ENCODE results near the gene NYNRIN. TPM values are rescaled to one million over a fixed set of nuclear protein-coding genes. Genes with fewer than 3 reads are reported as not detected.
"Not testable (repeated sequence)": the region's sequence is repeated elsewhere in the genome, so short reads cannot be mapped to it uniquely, and the experiment has no call there.

The NYNRIN gene
- total RNA-seq, 1 experiment from 2014 or later, result 0.57 TPM

- no peak for DNase-seq (ENCODE audit: low read depth)
These were observed 28.7 kb upstream of the NYNRIN start for GRCh38 chr14:24369907-24370687.

- no peak for DNase-seq (ENCODE audit: low read depth)
These were observed 28.1 kb upstream of the NYNRIN start for GRCh38 chr14:24370748-24371147.

DNA sequence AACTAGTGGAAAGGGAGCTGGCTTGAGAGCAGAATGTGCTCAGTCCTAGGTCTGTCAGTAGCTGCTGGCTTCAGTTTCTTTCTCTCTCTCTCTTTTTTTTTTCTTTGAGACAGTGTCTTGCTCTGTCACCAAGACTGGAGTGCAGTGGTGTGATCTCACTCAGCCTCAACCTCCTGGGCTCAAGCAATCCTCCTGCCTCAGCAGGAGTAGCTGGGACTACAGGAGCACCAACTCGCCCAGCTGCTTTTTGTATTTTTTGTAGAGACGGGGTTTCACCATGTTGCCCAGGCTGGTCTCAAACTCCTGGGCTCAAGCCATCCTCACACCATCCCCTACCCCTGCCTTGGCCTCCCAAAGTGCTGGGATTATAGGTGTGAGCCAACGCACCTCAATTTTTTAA is 27.2 kb upstream of the NYNRIN start:
- DNase-seq (ENCODE audit: low read depth), result not testable (repeated sequence)

GRCh38 chr14:24372701-24373416 is 25.9 kb upstream of the NYNRIN start:
- DNase-seq (ENCODE audit: low read depth), result peak; percentile 29

DNA sequence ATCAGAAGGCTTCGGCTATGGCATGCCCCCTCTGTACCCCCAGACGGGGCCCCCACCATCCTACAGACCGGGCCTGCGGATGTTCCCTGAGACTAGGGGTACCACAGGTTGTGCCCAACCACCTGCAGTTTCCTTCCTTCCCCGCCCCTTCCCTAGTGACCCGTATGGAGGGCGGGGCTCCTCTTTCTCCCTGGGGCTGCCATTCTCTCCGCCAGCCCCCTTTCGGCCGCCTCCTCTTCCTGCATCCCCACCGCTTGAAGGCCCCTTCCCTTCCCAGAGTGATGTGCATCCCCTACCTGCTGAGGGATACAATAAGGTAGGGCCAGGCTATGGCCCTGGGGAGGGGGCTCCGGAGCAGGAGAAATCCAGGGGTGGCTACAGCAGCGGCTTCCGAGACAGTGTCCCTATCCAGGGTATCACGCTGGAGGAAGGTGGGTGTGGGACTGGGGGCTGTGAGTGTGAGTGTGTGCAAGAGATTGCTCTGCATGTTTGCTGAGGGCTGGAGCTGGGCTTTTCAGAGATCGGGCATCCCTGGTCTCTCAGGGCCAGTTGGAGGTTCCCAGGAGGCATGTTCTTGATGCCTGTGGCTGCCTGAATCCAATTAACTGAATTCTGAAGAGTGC is 22.2 kb upstream of the NYNRIN start:
- DNase-seq (ENCODE audit: low read depth), result no peak

DNA sequence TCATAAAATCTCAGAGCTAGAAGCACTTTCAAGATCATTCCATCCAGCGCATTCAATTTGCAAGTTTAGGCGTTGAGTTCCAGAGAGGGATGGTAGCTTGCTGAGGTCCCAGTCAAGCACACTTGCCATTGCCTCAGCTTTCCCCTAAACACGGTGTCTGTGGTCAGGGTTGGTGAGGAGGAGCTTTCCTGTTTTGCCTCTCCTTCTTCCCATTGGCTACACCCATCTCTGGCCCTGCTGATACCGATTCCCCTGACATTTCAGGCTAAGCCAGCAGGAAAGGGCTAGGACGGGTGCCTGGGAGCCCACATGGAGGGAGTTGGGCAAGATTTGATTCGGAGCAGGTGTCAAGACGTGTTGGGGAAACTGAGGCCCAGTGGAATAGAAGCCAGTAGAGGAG is 21.7 kb upstream of the NYNRIN start:
- no peak for DNase-seq (ENCODE audit: low read depth)

DNA sequence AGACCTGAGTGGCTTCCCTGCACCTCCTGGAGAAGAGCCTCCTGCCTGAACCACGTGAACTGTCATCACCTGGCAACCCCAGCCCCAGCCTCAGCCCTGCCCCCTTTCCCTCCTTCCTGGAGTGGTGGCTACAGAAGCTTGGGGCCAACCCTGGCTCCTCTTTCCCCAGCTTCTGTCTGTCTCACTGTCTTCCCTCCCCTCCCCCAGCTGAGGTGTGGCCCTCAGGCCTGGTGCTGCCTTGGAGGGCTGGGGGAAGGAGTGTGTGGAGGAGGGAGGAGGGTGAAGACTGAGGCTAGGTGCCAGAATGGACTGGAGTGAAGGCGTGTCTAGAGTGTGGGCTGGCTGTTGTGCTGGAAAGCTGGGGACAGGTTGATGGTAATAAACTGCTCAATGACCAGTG is 21.1 kb upstream of the NYNRIN start:
- no peak for DNase-seq (ENCODE audit: low read depth)

DNA sequence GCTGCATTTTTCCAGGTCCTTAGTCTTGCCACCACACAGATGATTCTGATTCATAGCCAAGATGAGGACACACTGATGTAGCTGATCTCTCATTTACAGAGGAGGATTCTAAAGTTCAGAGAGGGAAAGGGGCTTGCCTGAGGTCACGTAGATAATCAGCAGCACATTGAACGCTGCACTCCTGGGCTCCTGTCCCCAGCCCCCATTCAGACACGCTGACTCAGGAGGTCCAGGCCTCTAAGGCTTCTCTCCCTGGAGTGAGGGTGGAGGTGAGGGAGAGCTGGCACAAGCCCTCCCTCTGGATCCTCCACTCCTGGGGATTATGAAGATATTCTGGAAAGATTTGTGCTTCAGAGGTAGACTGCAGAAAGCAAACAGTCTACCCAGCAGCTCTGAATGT is 20.5 kb upstream of the NYNRIN start:
- DNase-seq (ENCODE audit: low read depth), result no peak

GRCh38 chr14:24378981-24379906 is 19.6 kb upstream of the NYNRIN start:
- no peak for DNase-seq (ENCODE audit: low read depth)

- no peak for DNase-seq (ENCODE audit: low read depth)
These were observed 18.7 kb upstream of the NYNRIN start for GRCh38 chr14:24379907-24380730.

- DNase-seq (ENCODE audit: low read depth), result peak; percentile 38
These were observed 17.3 kb upstream of the NYNRIN start for GRCh38 chr14:24381363-24382063.

DNA sequence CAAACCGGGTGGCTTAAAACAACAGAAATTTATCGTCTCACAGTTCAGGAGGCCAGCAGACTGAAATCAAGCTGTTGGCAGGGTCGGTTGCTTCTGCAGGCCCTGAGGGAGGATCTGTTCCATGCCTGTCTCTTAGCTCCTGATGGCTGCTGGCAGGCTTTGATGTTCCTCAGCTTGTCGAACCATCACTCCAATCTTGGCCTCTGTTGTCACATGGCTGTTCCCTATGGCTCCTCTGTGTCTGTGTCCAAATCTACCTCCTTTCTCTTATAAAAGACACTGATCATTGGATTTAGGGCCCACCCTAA is 16.8 kb upstream of the NYNRIN start:
- no peak for DNase-seq (ENCODE audit: low read depth)

- DNase-seq (ENCODE audit: low read depth), result no peak
These were observed 14.6 kb upstream of the NYNRIN start for GRCh38 chr14:24384169-24384568.

DNA sequence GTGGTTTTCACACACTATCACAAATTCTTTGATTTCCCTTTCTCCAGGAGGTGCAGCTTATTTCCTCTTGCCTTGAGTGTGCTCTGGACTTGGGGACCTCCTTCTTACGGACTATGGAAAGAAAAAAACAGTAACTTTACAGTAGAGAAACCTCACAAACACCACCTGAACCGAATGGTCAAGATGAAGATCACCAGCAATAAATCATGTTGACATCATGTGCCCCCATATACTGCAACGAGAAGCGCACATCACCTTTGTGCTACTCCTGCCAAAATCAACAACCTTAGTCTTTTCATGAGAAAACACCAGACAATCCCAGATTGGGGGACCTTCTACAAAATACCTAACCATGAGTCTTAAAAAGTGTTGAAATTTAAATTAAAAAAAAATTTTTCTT is 13.3 kb upstream of the NYNRIN start:
- no peak for DNase-seq (ENCODE audit: low read depth)

GRCh38 chr14:24387009-24387345 is 11.8 kb upstream of the NYNRIN start:
- DNase-seq (ENCODE audit: low read depth), result no peak

GRCh38 chr14:24387579-24387978 is 11.2 kb upstream of the NYNRIN start:
- not testable (repeated sequence) for DNase-seq (ENCODE audit: low read depth)

- DNase-seq (ENCODE audit: low read depth), result no peak
These were observed 10.2 kb upstream of the NYNRIN start for GRCh38 chr14:24388474-24389179.

DNA sequence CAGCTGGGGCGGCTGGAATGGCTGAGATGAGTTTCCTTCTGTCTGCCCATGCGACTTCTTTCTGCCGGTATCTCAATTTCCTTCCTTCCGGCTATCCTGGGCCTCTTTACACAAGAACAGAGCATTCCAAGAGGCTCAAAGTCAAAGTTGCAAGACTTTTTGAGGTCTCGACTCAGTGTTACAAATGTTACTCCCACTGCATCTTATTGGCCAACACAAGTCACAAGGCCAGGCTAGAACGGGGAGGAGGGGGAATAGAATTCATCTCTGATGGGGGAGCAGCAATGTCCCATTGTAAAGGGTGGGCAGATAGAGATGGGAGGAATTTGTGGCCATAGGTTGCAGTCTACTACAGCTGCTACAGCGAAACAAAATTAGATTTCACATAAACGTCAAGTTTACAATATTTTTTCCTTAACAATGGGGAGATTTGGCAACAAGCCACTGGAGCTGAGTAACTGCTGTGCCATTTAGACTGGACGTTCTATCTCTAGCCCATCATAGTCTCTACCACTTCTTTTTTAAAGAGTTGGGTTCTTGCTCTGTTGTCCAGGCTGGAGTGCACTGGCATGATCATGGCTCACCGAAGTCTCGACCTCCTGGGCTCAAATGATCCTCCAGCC is 9.5 kb upstream of the NYNRIN start:
- DNase-seq (ENCODE audit: low read depth), result no peak

GRCh38 chr14:24390701-24391468 is 7.9 kb upstream of the NYNRIN start:
- DNase-seq (ENCODE audit: low read depth), result no peak

Data from Daoy (cell line).